Stimulated activated CD8-positive, alpha-beta memory T cell treated with anti-CD3 and anti-CD28 coated beads, Interleukin-12 subunit alpha, Interleukin-12 subunit beta, amount 100 ng/mL, for 1 hour (primary cell): ENCODE measurements around the gene ABCC12.

ENCODE experiments used
- DNase-seq: peaks from one replicate; pipeline ENCODE4 v3.0.0-alpha.2; 2020; ENCODE audit warnings: low read depth

Gene ABCC12

DNA sequence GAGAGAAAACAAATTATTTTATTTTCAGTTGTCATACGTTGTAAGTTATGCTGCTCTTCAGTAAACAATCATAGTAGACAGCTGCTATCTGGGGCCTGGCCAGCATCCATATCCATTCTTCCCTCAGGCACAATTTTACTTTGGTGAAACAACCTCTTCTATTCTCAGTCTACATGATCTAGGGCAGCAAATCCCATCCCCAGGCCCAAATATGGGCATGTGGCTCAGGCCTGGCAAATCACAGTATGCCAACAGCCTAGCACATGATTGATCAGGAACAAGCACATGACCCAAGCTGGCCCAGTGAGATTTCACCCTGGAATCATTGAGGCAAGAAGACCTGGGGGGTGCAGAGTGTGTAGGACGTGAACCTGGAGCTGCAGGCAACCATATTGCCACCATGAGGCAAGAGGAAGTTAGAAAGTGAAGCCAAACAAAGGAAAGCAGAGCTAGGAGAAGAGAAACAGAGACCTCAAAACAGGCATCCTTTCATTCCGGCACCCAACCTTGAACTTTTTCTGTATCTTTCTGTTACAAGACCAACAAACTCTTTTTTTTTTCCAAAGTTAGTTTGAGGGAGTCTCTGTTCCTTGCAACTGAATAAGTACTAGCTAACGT, 10.3 kb upstream of the ABCC12 start:
- no peak for DNase-seq

DNA sequence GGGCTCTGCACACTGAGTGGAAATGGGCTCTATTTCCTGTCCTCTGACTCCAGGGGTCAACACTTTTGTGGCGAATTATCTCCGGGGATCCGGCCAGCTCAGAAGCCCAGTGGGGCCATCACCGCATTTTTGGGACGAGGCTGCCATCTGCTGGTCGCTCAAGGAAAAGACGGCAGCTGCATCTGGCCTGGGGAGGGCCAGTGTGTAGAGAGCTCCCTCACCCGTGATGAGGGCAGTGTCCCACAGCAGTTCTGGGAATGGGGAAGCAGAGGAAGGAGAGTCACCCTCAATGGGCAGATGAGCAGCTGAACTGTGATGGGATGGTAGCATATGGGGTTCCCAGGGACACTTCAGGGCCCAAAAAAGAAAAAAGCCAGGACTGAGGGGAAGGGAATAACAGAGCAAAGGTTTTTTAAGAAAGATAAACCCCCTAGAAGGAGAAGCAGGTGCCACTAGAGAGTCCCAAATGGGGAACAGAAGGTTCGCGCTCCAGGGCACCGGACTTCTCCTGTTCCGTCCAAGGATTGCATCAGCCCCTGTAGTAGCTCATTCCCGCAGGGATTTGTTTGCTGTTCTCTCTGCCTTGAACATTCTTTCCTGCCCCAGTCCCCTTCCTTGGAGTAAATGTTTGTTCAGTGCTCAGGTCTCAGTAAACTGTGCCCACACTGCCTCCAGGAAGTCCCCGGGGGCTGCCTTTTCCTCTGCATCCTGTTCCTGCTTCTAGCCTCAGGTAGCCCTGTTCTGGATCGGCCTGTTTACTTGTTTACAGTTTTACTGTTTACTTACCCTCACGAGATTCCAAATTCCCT, 9.3 kb upstream of the ABCC12 start:
- DNase-seq, result peak; percentile 43

DNA sequence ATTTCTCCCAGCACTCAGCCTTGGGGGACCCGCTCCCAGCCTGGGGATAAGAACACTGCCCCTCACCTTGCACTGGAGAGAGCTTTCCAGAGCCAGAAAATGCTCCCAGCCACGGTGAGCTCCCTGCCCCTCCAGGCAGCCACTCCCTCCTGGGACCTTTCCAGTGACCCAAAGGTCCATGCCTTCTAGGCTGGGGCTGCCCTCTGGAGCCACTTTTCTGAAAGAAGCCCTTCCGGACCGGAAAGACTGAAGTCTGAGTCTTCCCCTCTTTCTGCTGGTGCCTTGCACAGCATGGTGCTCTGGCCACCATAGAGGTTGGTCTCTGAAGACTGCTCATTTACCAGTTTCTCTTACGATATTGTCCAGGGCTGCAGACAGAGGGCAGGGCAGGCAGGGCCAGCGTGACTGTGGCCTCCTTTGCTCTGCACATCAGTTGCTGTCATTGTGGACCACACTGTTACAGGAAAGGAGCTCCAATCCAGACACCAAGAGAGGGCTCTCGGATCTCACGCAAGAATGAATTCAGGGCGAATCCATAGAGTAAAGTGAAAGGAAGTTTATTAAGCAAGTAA, 7.1 kb upstream of the ABCC12 start:
- no peak for DNase-seq

DNA sequence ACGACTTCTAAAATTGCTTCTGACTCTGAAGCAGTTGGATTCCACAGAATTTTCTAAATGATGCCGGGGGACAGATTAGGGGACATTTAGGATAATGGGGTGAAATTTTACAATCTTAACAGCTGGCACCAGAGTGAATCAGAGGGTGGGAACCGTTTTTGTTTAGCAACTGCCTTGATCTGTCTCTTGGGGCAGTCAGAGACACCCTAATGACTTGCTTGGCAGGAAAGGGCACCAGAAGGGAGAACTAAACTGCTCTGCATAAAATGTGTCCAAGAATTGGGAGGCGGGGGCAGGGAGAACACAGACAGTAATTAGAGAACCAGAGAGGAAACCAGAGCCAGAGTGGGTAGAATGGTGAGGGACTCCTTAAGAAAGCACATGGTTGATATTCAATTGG, 6.1 kb upstream of the ABCC12 start:
- DNase-seq, result no peak

DNA sequence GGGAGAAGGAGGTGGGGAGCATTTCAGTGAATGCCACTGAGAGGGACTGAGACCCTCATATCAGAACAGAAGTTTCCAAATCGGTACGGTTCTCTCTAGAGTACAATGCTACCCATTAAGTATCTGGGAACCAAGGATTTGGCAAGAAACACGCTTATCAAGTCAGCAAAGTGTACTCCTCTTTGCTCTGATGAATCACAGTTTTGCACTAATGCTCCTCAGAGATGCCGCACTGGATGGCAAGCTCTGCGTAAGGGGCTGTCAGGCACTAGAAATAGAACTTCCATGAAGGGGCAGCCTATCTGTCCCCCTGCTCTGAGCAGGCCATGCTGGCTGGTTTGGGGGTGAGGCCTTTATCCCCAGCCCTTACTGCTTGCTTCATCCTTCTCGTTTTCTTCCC, 4.8 kb upstream of the ABCC12 start:
- no peak for DNase-seq

DNA sequence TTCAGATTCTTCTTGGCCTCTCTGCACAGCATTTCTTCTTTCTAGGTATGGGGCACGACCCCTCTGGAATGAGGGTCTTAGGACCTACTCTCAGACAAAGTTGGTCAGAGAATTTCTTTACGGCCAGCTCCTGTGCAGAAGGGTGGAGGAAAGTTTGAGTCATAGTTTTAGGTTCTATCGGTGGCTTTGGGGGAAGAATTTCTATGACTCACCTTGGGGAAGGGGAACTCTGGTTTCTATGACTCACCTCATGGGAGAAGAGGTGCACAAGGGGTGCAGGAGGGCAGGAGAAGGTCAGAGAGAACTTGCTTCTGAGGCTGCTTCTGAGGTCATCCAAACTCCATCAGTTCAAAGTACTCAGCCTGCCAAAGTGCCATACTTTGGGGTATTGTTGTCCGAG, 2.5 kb upstream of the ABCC12 start:
- DNase-seq, result no peak

DNA sequence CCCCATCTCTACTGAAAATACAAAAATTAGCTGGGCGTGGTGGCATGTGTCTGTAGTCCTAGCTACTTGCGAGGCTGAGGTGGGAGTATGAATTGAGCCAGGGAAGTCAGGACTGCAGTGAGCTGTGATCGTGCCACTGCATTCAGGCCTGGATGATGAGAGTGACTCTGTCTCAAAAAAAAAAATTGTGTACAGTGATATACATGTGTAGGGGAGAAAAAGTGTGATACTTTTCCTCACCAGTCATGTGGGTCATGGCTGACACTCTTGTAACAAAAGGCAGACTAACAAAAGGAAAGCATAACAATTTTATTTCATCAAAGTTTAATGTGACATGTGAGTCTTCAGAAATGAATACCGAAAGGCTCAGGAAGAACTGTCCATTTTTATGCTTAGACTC, 2.0 kb upstream of the ABCC12 start:
- no peak for DNase-seq

DNA sequence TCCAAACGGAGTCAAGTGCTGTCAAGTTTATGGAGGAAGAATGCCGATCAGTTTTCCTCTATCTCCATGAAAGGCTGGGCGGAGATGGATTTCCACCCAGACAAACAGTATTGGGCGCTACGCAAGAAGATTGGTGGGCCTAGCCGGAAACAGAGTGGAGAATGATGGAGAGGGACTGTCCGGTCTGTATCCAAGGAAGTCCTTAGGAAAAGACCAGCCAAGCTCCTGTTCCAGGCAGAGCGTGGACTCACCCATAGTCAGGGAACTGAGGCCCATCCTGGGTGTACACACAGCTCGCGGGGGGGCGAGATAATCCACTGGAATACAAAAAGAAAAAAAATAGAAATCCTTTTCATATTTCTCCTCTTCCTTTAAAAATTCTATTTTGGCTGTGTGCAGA, 1.5 kb upstream of the ABCC12 start:
- no peak for DNase-seq

DNA sequence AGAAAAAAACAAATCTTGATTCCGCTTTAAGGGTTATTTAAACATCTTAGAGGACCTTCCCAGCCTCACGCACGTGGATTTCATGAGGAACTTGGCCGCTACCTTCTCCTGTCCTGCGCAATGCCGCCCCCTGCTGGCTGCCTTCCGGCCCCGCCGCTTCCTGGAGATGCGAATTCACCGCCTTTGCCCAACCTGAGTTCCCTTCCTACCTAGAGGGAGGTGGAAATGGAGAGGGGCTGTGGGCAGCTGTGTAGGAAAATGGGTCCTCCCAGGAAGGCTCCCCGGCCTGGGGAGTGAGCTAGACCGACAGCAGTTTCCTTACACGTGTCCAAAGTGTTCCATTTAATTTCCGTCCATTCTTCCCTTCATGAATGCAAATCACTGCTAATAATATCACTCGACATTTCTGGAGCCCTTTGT, 1.0 kb upstream of the ABCC12 start:
- DNase-seq, result peak; percentile 67

DNA sequence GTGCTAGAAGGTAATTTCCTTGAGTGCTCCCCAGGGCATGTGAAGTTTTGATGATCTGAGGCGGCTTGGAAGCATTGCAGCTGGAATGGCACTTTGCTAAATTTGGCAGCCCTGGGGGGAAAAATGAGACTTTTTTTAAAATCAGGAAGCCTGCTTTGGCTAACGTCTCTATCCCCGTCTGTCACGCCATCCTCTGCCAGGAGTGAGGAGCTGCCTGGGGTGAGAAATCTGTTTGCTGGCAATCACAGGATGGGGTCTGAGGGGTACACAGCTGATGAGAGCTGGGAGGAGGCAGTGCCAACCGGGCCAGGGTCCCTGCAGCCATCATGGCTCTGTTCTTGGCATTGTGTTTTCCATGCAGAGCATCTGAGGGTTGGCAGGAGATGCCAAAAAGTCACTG, 2.0 kb downstream of the ABCC12 start:
- no peak for DNase-seq

DNA sequence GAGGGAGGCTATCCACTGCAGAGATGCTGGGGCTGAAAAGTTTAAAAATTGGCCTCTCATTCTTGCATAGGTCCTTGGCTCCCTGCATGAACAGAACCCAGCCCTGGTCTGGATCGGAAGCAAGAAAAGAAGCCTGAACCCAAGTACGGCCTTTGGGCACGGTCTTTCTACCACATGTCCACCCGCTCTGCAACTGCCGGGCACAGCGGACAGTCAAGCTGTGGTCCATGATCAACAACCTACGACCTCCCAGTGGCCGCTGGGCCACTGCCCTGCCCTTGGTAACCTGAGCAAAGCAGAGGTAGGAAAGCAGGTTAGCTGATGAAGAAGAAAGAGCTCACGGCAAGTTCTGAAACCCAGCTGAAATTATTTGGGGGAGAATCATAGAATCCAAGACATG, 3.6 kb downstream of the ABCC12 start:
- no peak for DNase-seq

DNA sequence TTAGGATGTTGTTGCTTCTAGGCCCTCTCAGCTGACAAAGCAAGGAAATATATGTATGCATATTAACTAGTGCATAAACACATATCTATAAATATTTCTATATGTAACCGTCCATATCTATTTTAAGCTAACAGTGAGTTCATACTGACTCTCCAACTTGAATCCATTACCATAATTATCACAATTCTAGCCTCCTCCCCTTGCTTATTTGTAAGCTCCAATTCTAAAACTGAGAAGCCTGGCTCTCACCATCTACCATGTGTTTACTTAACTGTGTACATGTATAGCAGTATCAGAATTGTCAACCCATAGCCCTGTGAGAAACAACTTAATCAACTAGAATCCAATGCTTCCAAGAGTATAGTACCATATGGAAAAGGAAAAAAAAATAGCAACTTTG, 5.1 kb downstream of the ABCC12 start:
- no peak for DNase-seq

DNA sequence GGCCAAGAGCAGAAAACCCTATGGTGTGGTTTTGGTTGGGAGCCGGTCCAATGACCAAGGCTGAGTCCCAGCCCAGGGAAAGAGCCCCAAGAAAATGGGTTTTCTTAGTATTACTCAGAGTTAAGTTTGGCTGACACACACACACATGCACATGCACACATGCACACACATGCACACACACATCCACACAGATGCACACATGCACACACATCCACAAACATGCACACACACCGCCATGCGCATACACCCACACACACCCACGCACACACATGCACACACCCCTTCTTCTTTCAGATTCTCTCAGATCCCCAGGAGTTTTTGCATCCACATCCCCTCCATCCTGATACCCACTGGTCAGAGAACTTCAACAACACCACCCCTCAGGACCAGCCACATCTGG, 9.1 kb downstream of the ABCC12 start:
- no peak for DNase-seq

DNA sequence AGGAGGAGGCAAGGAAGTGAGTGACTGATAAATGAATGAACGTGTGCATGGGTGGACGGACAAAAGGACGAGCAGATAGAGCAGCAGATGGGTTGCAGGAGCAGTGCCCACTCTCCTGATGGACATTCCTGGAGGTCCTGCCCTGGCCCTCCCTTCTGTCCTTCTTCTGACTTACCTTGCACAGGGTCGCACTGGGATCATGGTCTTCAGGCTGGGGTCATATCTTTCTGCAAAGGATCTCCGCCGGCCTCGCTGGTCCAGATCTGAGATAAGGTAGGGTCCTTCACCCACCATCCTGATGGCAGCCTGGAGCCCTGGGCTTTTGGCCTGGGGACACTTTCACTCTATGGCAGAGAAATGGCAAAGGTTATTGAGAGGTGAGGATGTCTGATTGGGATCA, 9.7 kb downstream of the ABCC12 start:
- no peak for DNase-seq

DNA sequence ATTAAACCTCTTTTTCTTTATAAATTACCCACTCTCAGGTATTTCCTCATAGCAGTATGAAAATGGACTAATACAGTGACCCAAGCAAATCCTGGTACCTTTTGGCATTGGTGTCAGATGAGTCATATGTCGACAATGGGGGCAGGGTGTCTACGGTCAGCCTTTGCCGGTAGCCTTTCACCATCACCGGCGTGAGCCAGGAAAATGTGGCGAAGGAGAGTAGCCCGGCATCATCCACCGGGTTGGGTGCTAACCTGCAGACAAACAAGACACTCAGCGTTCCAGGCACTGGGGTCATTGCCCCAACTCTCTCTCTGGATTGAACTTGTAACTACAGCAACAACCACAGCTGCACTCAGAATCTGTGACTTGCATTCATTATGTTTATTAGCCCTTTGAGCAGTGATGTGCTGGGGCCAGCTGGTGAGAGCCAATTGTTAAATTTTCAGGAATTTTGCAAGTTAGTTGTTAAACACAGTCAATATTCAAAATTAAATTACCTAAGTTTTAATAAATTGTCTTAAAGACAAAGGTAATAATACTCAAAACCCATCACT, 11.9 kb downstream of the ABCC12 start:
- no peak for DNase-seq

DNA sequence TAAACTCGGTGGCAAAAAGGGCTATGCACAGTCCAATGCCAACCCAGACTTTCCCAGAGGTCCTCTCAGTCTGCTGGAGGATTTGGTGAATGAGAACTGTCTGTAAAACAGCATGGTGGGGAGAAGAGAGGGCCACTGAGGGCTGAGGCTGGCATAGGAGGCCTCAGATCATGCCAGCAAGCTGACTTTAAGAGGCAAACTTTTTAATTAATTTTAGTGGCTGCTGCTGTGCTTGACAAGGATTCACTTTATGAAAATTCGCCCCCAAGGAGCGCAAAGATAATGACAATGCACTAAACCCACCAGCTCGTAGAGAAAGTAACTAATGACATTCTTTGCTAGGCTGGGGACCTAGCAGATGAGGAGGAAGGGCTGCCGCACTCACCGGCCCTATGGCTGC, 15.0 kb downstream of the ABCC12 start:
- no peak for DNase-seq

DNA sequence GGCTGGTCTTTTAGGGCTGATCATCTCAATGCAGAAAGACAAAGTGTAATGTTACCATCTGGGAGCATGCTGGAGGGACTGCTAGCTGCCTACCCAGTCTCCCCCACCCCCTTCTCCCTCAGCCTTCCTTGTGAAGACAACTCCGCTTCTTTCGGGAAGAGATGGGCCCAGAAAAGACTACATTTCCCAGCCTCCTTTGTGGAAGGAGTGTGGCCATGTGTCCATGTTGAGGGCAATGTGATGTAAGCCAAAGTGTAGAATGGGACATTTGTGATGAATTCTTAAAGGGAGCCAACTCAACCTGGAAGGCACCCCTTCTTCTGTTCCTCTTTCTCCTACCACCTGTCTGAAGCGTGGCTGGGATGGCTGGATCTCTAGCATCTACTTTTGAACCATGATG, 16.3 kb downstream of the ABCC12 start:
- DNase-seq, result no peak

DNA sequence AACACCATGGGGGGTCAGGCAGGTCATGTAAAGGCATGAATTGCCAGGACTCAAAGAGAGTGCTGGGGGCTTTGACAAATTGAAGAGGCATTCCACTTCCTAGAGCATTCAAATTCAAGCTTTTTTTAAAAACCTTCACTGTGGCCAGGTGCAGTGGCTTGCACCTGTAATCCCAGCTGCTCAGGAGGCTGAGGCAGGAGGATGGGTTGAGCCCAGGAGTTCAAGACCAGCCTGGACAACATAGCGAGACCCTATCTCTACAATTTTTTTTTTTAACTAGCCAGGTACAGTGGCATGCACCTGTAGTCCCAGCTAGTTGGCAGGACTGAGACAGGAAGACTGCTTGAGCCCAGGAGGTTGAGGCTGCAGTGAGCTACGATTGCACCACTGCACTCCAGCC, 17.2 kb downstream of the ABCC12 start:
- DNase-seq, result no peak

DNA sequence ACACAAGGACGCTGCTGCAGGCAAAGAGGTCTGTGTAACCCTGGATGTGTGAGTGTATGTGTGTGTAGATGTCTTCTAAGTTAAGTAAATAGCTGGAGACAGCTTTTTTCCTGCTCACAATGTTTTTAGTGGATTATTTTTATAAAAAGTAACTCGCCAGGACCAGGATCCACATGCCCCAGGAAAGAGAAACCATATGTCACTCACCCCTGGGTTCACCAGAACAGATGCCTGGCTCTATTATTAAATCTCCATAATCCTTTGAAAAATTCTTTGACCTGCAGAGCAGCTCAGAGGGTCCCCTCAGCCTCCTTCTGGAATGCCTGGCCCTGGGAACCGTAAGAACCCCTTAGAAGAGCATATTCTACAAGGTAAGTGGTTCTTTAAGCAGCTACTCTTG, 18.0 kb downstream of the ABCC12 start:
- DNase-seq, result no peak

DNA sequence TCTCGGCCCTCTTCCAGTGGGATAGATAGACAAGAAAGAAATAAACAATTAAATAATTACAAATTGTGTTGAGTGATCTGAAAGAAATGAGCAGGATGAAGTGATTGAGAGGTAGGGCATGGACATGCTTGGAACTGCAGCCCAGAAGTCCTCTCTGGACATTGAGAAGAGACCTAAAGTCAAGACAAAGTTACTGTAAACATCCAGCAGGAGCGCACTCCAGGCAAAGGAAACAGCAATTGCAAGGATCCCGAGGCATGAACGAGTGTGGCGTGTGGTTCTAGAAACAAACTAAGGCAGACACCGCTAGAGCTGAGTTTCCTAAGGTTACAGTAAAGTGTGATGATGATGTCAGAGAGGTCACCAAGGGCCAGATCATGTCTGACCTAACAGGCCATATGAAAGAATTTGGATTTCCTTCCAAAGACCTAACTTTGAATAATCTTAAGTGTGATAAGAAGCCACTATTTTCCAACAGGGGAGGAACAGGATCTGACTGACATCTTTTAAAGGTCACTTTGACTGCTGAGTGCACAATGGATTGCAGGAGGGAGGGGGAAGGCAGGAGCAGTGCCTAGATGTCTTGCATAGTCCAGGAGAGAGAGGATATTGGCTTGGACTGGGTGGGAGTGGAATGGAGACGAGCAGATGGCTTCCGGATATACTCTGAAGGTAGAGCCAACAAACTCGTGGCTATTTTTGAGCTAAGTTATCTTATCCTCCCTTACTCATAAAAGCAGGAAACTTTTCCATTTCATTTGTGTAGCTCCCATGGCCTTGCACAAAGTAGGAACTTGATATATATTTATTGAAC, 19.0 kb downstream of the ABCC12 start:
- no peak for DNase-seq

DNA sequence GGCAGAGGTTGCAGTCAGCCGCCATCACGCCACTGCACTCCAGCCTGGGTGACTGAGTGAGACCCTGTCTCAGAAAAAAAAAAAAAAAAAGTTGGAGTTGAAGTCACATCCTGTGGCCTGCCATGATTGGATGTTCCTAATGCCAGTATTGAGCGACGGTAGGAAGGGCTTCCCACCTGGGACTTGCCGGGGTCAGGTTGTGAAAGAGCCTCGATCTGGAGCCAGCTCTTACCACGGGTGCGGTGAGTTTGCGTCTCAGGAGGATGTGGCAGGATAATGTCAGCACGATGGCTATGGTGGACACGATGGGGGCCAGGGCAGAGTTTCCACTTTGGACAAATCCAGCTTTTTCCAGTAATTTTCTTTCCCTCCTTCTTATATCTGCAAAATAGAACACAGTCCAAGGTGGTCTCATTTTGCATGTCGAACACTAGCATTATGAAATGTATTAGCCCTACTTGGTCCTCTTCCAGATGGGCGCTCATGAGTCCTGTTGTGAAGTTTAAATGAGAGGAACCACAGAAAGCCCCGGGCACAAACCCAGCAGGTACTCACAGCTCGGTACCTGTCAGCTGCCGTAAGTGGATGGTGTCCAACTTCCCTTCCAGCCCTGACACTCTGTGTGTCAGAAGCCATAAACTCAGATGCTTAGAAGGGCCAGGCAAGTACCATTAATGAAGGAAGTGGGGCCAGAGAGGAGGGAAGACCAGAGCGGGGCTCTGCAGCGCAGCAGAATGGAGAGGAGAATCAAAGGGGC, 22.2 kb downstream of the ABCC12 start:
- no peak for DNase-seq

DNA sequence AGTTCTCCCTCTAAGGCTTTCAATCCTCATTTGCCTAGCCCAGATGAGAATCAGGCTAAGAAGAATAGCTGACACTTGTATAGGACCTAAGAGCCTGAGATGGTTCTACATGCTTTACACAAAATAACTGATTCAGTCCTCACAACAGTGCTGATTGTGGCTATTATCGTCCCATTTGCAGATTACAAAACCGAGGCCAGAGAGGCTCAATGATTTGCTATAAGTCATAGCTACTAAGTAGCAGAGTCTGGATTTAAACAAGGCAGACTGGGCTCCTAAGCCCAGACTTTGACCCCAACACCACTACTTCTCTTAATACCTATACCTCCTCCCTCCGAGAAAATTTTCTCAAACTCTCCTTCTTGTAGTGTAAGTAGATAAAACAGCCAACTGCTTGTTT, 23.1 kb downstream of the ABCC12 start:
- DNase-seq, result no peak
